AG08396 (cell line): ENCODE results near the gene COX4I1.

Experiments
- DNase-seq: peaks from one replicate; pipeline ENCODE4 v3.0.0; 2012; ENCODE audit warnings: low spot score, mixed read lengths

The COX4I1 gene

GRCh38 chr16:85799497-85800320, at the start of gene COX4I1, which contains the start of gene EMC8:
Gene COX4I1 (plus strand): TSS chr16:85799695. CDS start chr16:85801206, 1,511 bp downstream.
Gene EMC8 (minus strand): TSS chr16:85799544. CDS start chr16:85799295, 249 bp downstream.
- DNase-seq, result peak; percentile 97

DNA sequence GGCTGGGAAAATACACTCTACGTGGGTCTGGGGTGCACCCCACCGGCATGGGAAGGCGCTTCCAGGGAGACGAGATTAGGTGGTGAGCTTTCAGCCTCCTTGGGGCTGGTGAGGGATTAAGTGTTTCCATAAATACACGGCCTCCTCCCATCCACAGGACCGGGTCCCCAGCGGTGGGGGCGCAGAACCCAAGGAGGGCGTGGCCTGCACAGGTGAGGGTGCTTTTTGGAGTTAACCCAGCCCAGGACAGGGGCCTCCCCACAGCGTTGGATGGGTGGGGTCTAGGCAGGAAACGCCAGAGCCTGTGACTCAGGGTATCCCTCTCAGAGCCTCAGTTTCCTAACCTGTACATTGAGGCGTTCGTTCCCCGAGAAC, 49.7 kb upstream of the COX4I1 start:
- no peak for DNase-seq

- DNase-seq, result peak; percentile 47
Measured at GRCh38 chr16:85750146-85750826, 49.2 kb upstream of the COX4I1 start.

- DNase-seq, result peak; percentile 94
Measured at GRCh38 chr16:85750827-85751697, 48.4 kb upstream of the COX4I1 start, which contains the start of gene C16orf74. Gene C16orf74 (minus strand): TSS chr16:85751096. CDS start chr16:85735217, 15,879 bp downstream.

- no peak for DNase-seq
Measured at GRCh38 chr16:85751698-85752501, 47.6 kb upstream of the COX4I1 start.

- DNase-seq, result no peak
Measured at GRCh38 chr16:85752511-85753420, 46.7 kb upstream of the COX4I1 start.

DNA sequence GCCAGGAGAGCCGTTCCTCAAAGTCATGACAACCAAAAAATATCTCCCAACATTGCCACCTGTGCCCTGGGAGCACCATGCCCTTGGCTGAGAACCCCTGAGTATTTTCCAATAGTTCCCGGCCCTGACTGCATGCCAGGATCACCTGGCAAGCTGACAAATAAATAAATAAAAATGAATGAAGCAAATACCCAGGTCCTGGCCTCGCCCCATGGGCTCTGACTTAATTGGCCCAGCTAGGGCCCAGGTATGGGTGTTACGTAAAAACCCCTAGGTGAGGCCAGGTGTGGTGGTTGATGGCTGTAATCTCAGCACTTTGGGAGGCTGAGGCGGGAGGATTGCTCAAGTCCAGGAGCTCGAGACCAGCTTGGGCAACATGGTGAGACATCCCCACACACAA, 45.9 kb upstream of the COX4I1 start:
- DNase-seq, result no peak

- DNase-seq, result no peak
Measured at GRCh38 chr16:85753976-85754375, 45.5 kb upstream of the COX4I1 start.

GRCh38 chr16:85754413-85754812, 45.1 kb upstream of the COX4I1 start:
- no peak for DNase-seq

GRCh38 chr16:85755929-85756768, 43.3 kb upstream of the COX4I1 start:
- no peak for DNase-seq

GRCh38 chr16:85757341-85757822, 42.1 kb upstream of the COX4I1 start:
- peak; percentile 51 for DNase-seq

DNA sequence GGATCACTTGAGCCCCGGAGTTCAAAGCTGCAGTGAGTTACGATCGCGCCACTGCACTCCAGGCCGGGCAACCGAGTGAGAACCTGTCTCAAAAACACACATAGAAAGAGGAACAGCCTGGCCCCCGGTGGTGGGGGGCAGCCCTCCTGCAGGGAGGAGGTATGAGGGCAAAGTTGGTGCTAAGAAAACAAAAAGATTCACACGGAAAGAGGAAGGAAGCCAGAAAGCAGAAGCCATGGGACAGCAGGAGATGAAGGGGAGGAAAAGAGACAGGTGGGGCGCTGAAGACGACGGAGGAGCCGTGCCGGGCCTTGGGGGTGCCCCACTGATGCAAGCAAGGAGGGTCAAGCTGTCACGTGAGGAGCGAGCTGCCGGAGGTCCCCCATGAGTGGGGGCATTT, 40.4 kb upstream of the COX4I1 start:
- DNase-seq, result no peak

- no peak for DNase-seq
Measured at GRCh38 chr16:85759631-85760419, 39.7 kb upstream of the COX4I1 start.

- no peak for DNase-seq
Measured at GRCh38 chr16:85761861-85762260, 37.6 kb upstream of the COX4I1 start.

DNA sequence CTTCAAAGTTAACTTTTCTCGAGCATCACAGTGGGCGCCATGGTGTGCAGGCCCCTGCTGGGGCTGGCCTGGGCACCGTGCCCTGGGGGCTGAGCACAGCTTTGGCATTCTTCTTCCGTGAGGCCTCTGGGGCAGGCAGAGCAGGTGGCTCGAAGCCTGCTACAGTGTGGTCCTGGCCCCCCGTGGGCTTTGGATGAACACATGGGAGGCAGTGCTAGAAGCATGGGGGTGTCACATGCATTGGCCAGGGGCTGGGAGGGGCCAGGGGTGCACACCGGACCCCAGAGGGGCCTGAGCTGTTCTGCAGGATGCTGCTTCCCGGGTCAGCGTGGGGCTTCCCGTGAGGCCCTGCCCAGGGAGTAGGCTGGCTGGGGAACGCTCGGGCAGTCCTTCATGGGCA, 36.5 kb upstream of the COX4I1 start:
- DNase-seq, result no peak

GRCh38 chr16:85763616-85764015, 35.9 kb upstream of the COX4I1 start:
- DNase-seq, result no peak

- DNase-seq, result no peak
Measured at GRCh38 chr16:85765211-85765610, 34.3 kb upstream of the COX4I1 start.

DNA sequence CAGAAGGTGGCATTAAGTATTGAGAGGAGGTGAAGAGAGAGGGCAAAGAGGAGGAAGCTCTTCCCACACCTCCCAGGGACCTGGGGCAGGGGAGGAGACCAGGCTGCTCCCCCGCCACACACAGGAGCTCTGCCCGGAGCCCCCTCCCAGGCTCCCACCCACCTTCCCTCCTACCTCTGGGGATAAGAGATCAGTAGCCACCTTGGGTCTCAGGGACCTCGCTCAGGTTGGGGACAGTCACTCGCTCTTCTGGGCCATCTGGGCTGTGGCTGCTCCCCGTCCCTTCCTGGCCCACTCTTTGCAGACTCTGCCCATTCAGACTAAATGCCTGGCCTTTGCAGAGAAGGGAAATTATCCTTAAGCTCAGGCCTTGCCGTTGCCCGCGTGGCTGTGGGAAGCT, 33.7 kb upstream of the COX4I1 start:
- no peak for DNase-seq
